AG04449 (cell line): ENCODE measurements around the gene LINC01488.

Experiments
- CTCF ChIA-PET: fragments of 350-600 bp; formaldehyde crosslinking; extraction: SDS; loops from one replicate; lab custom pipeline; 2021; ENCODE audit warnings: antibody characterized with exemption; lab: Yijun Ruan, JAX
- POLR2A ChIA-PET: fragments of 400-600, 350-600 bp; formaldehyde crosslinking; extraction: SDS; loops from one replicate; lab custom pipeline; 2020; ENCODE audit warnings: antibody characterized with exemption, inconsistent platforms; lab: Yijun Ruan, JAX
- DNase-seq: peaks from one replicate; pipeline ENCODE4 v3.0.0-alpha.2; 2010; ENCODE audit warnings: low read depth, low spot score
- H3K4me3 ChIP-seq: 2 replicates; pipeline ENCODE4 v1.5.1; 2011; ENCODE audit warnings: low read depth, mild to moderate bottlenecking, control low read depth, low read length
- CTCF ChIP-seq: IDR thresholded peaks from one replicate; pipeline ENCODE4 v1.5.1; 2011; ENCODE audit warnings: mild to moderate bottlenecking, moderate library complexity, low read length, control low read depth, inconsistent platforms; ENCODE audit not compliant: insufficient read depth; ENCODE audit errors: missing control alignments

LINC01488 gene

GRCh38 chr11:69443968-69444364 lies 37.5 kb upstream of the LINC01488 start:
- H3K4me3 ChIP-seq: peak overlapping the region; percentile 54
- CTCF ChIA-PET: interaction anchor here (1.0 to 3.0 kb wide), 4 partner anchors 12 to 312 kb away, joined by 3 to 10 read pairs (median 4); no protein-coding TSS in a partner anchor
- no peak for TF ChIP-seq CTCF

GRCh38 chr11:69444381-69445130 lies 36.9 kb upstream of the LINC01488 start:
- DNase-seq: peak; percentile 82
- ChIA-PET POLR2A (interaction anchor here (1.0 to 2.9 kb wide), 5 partner anchors 19 to 200 kb away, joined by 3 to 12 read pairs (median 11); no protein-coding TSS in a partner anchor), CTCF (interaction anchor here (1.0 to 3.0 kb wide), 4 partner anchors 12 to 313 kb away, joined by 3 to 10 read pairs (median 4); no protein-coding TSS in a partner anchor)
- H3K4me3 ChIP-seq: no peak overlapping the region
- TF ChIP-seq CTCF: no peak

More at GRCh38 chr11:69443968-69444364, 37.5 kb upstream of the LINC01488 start:
- POLR2A ChIA-PET: interaction anchor here (1.0 to 2.9 kb wide), 5 partner anchors 19 to 201 kb away, joined by 3 to 12 read pairs (median 11); no protein-coding TSS in a partner anchor
- DNase-seq: no peak

- CTCF ChIA-PET: interaction anchor here (1.7 kb wide), 1 partner anchor 11 kb away, joined by 5 read pairs; no protein-coding TSS in a partner anchor
- POLR2A ChIA-PET: interaction anchor here (0.6 kb wide), 1 partner anchor 230 kb away, joined by 3 read pairs; the partner anchor contains the start of gene LTO1
- DNase-seq: no peak
- no peak overlapping the region for H3K4me3 ChIP-seq
- TF ChIP-seq CTCF: no peak
Observed at GRCh38 chr11:69445131-69445470, 36.4 kb upstream of the LINC01488 start.

- POLR2A ChIA-PET: interaction anchor here (0.7 kb wide), 1 partner anchor 8 kb away, joined by 3 read pairs; no protein-coding TSS in a partner anchor
- CTCF ChIA-PET: interaction anchor here (1.8 kb wide), 1 partner anchor 11 kb away, joined by 12 read pairs; no protein-coding TSS in a partner anchor
- no peak for DNase-seq
- no peak for TF ChIP-seq CTCF
- H3K4me3 ChIP-seq: no peak overlapping the region
Observed at GRCh38 chr11:69446108-69446507, 35.4 kb upstream of the LINC01488 start.

- TF ChIP-seq CTCF: no peak
- DNase-seq: no peak
- H3K4me3 ChIP-seq: no peak overlapping the region
- ChIA-PET POLR2A (no interaction called here), CTCF (interaction anchor here (1.8 kb wide), 1 partner anchor 9 kb away, joined by 12 read pairs; no protein-coding TSS in a partner anchor)
Observed at GRCh38 chr11:69447786-69448185, 33.7 kb upstream of the LINC01488 start.
